ENCODE results near the gene RASSF1. TPM values are rescaled to one million over a fixed set of nuclear protein-coding genes. Genes with fewer than 3 reads are reported as not detected.

RASSF1 gene
- total and polyA plus RNA-seq, 2 of the 13 experiments (the other 11 are each of a cell fraction or from before 2014, with no cell fraction given) = 10.2 to 27.5 TPM

DNA sequence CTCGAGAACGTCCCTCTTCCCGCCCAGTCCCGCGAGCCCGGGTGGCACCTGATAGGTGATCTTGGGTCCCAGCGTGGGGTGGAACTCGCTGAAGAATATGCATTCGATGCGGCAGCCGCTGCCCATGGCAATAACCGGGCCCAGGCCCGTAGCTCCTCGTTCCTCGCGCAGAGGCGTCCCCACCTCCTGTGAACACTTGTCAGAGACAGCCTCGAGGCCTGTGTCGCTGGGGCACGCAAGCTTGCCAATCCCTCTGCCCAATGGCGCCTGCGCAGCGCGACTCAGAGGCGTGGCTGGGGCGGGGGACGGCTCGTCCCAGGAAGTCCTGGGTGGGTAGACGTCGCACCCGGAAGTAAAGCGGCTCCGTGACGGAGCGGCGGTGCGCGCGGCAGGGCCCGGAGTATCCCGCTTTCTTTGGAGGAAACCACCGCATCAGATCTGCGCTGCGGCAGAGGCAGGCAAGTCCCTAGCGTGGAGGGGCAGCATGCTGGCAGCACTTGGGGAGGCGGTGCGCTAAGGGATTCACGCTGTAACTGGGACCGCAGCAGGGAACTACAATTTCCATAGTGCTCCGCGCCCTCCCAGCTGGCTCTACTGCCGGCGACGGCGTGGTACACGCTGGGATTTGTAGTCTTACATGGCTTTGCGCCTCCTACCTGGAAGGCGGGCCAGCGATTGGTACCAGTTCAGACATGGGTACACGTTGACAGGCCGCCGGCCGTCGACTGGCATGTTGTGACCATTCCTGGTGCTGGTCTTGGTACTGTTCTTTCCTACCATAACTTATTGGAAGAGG, 10.1 kb upstream of the RASSF1 start, which contains the start of the genes CYB561D2 and NPRL2 (continued):
- TF ChIP-seq, protein P1, sequence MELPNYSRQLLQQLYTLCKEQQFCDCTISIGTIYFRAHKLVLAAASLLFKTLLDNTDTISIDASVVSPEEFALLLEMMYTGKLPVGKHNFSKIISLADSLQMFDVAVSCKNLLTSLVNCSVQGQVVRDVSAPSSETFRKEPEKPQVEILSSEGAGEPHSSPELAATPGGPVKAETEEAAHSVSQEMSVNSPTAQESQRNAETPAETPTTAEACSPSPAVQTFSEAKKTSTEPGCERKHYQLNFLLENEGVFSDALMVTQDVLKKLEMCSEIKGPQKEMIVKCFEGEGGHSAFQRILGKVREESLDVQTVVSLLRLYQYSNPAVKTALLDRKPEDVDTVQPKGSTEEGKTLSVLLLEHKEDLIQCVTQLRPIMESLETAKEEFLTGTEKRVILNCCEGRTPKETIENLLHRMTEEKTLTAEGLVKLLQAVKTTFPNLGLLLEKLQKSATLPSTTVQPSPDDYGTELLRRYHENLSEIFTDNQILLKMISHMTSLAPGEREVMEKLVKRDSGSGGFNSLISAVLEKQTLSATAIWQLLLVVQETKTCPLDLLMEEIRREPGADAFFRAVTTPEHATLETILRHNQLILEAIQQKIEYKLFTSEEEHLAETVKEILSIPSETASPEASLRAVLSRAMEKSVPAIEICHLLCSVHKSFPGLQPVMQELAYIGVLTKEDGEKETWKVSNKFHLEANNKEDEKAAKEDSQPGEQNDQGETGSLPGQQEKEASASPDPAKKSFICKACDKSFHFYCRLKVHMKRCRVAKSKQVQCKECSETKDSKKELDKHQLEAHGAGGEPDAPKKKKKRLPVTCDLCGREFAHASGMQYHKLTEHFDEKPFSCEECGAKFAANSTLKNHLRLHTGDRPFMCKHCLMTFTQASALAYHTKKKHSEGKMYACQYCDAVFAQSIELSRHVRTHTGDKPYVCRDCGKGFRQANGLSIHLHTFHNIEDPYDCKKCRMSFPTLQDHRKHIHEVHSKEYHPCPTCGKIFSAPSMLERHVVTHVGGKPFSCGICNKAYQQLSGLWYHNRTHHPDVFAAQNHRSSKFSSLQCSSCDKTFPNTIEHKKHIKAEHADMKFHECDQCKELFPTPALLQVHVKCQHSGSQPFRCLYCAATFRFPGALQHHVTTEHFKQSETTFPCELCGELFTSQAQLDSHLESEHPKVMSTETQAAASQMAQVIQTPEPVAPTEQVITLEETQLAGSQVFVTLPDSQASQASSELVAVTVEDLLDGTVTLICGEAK (IDR thresholded peaks at IDR 0.05) = no peak
- TF ChIP-seq, protein P1 (CRISPR knock-in tag; IDR thresholded peaks at IDR 0.05) = peak; percentile 87
- TF ChIP-seq SAFB2 (CRISPR knock-in tag; IDR thresholded peaks at IDR 0.05; ENCODE audit: borderline replicate concordance, low read depth) (peak; percentile 63; the same call in 1 of the 2 replicates), MZF1 (CRISPR knock-in tag; IDR thresholded peaks at IDR 0.05; ENCODE audit: borderline replicate concordance) (no peak; the same call in 1 of the 2 replicates), DR1 (CRISPR knock-in tag; IDR thresholded peaks at IDR 0.05) (peak; percentile 77), SALL1 (CRISPR knock-in tag; IDR thresholded peaks at IDR 0.05) (peak; percentile 95), FIP1L1 (IDR thresholded peaks at IDR 0.05; ENCODE audit: borderline replicate concordance, insufficient read depth, low read depth, low read length) (no peak), ONECUT2 (CRISPR knock-in tag; IDR thresholded peaks at IDR 0.05) (no peak), PHB2 (IDR thresholded peaks at IDR 0.05; ENCODE audit: partially characterized antibody) (no peak), ZNF660 (CRISPR knock-in tag; IDR thresholded peaks at IDR 0.05; ENCODE audit: borderline replicate concordance, low read depth) (no peak; the same call in 1 of the 2 replicates)
- TF ChIP-seq, protein P2, sequence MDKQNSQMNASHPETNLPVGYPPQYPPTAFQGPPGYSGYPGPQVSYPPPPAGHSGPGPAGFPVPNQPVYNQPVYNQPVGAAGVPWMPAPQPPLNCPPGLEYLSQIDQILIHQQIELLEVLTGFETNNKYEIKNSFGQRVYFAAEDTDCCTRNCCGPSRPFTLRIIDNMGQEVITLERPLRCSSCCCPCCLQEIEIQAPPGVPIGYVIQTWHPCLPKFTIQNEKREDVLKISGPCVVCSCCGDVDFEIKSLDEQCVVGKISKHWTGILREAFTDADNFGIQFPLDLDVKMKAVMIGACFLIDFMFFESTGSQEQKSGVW (CRISPR knock-in tag; IDR thresholded peaks at IDR 0.05; ENCODE audit: borderline replicate concordance) = 0 out of 2 replicates have a peak, but pooled peaks have one; percentile 47
- TF ChIP-seq, protein P3, sequence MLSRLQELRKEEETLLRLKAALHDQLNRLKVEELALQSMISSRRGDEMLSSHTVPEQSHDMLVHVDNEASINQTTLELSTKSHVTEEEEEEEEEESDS (CRISPR knock-in tag; IDR thresholded peaks at IDR 0.05; ENCODE audit: borderline replicate concordance) = peak; percentile 62; the same call in 1 of the 2 replicates
- TF ChIP-seq, protein P4, sequence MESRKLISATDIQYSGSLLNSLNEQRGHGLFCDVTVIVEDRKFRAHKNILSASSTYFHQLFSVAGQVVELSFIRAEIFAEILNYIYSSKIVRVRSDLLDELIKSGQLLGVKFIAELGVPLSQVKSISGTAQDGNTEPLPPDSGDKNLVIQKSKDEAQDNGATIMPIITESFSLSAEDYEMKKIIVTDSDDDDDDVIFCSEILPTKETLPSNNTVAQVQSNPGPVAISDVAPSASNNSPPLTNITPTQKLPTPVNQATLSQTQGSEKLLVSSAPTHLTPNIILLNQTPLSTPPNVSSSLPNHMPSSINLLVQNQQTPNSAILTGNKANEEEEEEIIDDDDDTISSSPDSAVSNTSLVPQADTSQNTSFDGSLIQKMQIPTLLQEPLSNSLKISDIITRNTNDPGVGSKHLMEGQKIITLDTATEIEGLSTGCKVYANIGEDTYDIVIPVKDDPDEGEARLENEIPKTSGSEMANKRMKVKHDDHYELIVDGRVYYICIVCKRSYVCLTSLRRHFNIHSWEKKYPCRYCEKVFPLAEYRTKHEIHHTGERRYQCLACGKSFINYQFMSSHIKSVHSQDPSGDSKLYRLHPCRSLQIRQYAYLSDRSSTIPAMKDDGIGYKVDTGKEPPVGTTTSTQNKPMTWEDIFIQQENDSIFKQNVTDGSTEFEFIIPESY (CRISPR knock-in tag; IDR thresholded peaks at IDR 0.05) = no peak; the same call in 1 of the 2 replicates
- TF ChIP-seq, protein P5, sequence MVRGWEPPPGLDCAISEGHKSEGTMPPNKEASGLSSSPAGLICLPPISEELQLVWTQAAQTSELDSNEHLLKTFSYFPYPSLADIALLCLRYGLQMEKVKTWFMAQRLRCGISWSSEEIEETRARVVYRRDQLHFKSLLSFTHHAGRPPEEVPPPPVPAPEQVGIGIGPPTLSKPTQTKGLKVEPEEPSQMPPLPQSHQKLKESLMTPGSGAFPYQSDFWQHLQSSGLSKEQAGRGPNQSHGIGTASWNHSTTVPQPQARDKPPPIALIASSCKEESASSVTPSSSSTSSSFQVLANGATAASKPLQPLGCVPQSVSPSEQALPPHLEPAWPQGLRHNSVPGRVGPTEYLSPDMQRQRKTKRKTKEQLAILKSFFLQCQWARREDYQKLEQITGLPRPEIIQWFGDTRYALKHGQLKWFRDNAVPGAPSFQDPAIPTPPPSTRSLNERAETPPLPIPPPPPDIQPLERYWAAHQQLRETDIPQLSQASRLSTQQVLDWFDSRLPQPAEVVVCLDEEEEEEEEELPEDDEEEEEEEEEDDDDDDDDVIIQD (CRISPR knock-in tag; IDR thresholded peaks at IDR 0.05; ENCODE audit: low read depth) = no peak
